T-helper 1 cell (primary cell): ENCODE measurements around the gene TMEM181.
"Not testable (repeated sequence)": the region's sequence is repeated elsewhere in the genome, so short reads cannot be mapped to it uniquely, and the experiment has no call there.

Experiments
- DNase-seq, 5 donors: peaks; one replicate each; pipeline ENCODE4 v3.0.0-alpha.2; 2012 to 2020
- total RNA-seq, 4 donors: gene quantifications; one replicate each; lab custom pipeline; 2026; lab: John Stamatoyannopoulos, UW

Gene TMEM181
- 51.1 to 75.0 (median 56.2) reads per million in 4 donors for total RNA-seq

GRCh38 chr6:158559895-158560835 lies at the start of gene TMEM181:
TMEM181 (plus strand) TSS chr6:158560091; CDS start chr6:158560225, 134 bp downstream.
- peak; percentile 69 to 90 (median 82) for DNase-seq

DNA sequence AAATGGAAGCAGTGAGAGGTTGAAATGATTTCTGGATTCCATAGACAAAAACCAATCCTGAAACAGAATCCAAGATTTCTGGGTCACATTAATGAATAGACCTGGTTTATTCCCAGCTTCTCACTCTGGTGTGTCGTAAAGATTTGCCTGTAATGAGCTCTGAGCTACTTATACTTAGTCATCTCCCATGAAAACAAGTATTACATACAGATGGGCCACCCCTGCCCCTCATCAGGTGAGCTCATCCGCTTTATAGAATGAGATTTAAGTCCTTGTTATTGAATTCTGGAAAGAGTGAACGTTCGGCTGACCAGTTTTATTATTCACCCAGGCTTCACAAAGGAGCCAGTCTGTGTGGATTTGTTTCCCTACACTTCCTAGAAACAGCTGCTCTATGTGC lies 47.1 kb upstream of the TMEM181 start:
- no peak for DNase-seq

DNA sequence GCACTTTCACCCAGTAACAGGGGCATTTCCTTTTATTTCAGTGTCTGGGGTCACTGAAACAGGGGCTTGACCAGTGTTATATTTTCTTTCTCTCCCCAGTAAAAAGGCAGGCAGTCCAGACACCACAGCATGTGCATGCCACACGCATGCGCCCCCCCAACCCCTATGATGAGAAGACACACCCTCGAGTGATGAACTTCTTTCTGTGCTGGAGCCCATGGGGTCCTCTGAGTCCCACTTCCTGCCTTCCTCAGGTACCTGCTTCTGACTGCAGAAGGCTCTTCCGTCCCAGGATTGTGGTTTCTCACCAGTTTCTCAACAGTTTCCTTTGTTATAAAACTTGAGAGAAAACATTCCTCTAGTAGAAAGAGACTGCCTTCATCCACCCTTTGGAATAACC lies 45.7 kb upstream of the TMEM181 start:
- DNase-seq: peak in 1 of 5 donors; percentile 13

GRCh38 chr6:158514991-158515390 lies 44.9 kb upstream of the TMEM181 start:
- DNase-seq: no peak

- DNase-seq: no peak
Measured at GRCh38 chr6:158516098-158516497, 43.8 kb upstream of the TMEM181 start.

DNA sequence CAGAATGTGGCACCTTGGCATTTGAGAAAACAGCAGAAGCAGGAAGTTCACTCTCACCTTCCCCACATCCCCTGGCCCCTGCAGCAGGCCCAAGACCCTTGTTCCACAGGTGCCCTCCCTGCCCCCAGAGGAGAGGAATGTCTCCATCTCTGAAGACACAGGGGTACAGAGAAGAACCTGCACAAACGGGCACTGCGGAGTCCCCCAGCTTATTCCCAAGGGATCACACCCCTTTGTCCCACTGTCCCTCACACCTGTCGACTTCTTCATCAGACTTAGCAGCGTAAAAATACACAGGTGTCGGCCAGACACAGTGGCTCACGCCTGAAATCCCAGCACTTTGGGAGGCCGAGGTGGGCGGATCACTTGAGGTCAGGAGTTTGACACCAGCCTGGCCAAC lies 42.9 kb upstream of the TMEM181 start:
- no peak for DNase-seq

- peak in 1 of 5 donors; percentile 9 for DNase-seq
Measured at GRCh38 chr6:158517581-158517980, 42.3 kb upstream of the TMEM181 start.

DNA sequence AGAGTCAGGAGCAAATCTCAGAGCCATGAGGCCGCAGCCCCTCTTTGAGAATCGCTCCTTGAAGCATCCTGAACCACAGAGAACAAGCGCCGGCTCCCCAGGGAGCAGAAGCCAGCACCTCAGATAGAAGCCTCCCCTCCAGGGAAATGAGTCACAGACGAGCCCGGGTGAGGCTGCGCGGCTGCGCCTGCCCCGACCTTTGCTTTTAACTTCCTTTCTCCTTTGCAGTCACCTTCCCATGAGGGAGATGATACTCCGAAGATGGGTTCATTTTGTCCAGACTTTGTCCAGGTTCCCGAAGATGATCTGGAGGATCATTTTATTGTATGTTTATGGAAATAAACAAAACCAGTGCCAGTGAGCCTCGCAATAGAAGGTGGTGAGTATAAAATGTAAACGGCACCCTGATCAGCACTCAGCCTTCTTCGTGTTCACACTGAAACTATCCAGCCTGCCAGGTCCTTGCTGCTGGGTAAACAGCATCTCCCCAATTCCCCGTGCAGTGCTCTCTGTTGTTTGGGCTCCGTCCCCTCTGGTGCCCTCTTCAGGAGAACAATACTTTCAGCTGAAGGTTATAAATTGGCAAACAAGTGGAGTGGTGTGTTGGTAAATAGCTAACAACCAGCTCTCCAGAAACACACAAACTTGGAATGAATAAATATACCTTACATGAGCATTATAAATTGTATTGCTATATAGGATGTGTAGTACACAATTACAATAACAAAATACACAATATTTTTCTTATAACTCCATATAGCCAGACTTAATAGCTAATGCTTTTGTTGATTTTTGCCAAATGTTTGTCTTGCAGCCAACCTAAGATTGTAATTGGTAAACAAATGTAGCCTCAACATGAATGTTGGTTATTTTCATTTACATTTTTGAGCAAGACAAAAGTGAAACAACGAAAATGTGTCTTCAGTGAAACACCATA lies 41.4 kb upstream of the TMEM181 start:
- DNase-seq: peak in 3 of 5 donors; percentile 21 to 78 (median 35)

DNA sequence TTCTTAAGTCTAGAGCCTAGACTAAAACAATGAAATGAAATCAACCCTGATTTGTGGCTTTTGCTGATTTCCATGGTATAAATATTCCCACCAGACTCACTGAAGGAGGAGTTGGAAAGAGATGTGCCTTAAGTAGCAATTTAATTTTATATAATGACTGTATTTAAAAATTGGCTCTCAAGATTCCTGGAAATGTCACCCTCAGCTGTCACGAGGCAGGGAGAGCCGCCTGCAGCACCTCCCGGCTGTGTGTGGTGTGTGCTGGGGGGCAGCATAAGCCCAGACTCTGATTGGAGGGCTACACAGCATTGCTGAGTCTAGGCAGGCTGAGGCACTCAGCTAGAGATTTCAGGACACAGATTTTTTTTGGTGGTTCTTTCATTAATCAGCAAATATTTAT lies 40.6 kb upstream of the TMEM181 start:
- no peak for DNase-seq

GRCh38 chr6:158519761-158520160 lies 40.1 kb upstream of the TMEM181 start:
- no peak for DNase-seq

GRCh38 chr6:158520975-158521374 lies 38.9 kb upstream of the TMEM181 start:
- not testable (repeated sequence) for DNase-seq

- DNase-seq: no peak
Measured at GRCh38 chr6:158521759-158522158, 38.1 kb upstream of the TMEM181 start.

DNA sequence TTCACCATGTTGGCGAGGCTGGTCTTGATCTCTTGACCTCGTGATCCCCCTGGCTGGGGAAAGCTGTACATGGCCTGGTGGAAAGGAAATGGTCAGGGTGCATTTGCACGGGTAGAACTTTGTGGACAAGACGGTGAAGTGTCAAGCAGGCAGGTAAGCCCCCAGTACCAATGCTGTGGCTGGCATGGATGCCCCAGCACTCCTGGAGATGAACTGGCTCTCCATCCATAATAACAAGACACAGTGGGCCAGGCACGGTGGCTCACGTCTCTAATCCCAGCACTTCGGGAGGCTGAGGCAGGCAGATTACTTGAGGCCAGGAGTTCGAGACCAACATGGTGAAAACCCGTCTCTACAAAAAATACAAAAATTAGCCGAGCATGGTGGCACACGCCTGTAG lies 37.3 kb upstream of the TMEM181 start:
- no peak for DNase-seq

DNA sequence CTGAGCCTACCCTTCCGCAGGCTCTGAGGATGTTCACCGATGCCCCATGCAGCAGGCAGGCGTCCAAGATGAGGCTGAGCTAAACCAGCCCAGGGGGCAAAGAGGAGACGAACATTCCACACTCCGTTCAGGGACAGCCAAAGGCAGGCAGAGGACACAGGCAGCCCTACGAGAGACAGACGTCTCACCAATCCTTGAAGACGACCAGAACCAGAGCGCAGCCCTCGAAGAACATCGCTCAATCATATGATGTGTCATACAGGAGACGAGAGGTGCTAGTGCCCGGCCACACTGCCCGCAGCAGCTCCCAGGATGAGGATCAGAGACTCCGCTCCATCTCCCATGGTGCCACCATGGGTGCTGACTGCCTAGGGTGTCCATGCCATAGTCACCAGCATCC lies 35.6 kb upstream of the TMEM181 start:
- DNase-seq: no peak

- not testable (repeated sequence) for DNase-seq
Measured at GRCh38 chr6:158527858-158528257, 32.0 kb upstream of the TMEM181 start.

DNA sequence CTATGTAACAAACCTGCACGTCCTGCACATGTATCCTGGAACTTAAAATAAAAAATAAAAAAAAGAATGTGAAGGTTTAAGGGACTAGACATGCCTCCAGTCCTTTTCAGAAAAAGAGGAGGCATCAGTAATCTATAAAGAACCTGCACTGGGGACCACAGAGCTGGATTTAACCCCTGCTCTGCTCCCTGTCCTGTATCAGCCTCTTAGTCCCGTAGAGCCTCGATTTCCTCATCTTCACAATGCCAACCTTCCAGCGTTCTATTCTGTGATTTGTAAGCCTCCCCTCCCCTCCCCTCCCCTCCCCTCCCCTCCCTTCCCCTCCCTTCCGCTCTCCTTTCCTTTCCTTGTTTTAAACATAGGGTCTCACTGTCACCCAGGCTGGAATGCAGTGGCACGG lies 31.1 kb upstream of the TMEM181 start:
- no peak for DNase-seq

GRCh38 chr6:158529629-158530028 lies 30.3 kb upstream of the TMEM181 start:
- no peak for DNase-seq

DNA sequence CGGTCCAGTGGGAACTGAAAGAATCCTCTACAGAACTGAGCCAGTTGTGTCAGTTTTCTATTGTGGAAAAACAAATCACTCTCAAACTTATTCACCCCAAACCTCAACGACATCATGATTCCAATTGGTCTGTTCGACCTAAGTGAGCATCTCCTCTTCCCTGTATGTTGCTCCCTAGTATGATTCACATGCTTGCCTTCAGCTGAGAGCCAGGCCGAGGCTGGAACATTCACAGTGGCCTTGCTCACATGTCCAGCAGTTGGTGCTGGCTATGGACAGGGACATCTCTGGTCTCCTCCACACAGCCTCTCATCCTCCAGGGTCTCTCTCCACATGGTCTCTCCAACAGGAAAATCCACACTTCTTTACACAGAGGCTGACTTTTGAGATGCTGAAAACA lies 28.3 kb upstream of the TMEM181 start:
- no peak for DNase-seq

DNA sequence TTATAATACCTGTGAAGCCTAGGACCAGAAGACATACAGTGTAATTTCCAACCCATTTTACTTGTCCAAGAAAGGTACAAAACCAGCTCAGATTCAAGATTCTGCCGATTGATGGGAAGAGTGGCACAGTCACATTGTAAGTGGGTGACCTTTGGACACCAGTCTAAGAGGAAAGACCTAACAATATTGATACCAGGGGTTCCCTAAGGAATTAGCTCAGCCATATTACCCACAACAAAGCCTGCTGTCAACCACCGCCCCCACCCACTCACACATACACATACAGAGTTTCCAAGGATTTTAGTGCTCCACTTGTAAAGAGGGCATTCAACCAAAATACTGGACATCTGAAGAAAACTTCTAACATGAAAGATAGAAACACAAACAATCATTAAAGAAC lies 27.9 kb upstream of the TMEM181 start:
- DNase-seq: no peak

DNA sequence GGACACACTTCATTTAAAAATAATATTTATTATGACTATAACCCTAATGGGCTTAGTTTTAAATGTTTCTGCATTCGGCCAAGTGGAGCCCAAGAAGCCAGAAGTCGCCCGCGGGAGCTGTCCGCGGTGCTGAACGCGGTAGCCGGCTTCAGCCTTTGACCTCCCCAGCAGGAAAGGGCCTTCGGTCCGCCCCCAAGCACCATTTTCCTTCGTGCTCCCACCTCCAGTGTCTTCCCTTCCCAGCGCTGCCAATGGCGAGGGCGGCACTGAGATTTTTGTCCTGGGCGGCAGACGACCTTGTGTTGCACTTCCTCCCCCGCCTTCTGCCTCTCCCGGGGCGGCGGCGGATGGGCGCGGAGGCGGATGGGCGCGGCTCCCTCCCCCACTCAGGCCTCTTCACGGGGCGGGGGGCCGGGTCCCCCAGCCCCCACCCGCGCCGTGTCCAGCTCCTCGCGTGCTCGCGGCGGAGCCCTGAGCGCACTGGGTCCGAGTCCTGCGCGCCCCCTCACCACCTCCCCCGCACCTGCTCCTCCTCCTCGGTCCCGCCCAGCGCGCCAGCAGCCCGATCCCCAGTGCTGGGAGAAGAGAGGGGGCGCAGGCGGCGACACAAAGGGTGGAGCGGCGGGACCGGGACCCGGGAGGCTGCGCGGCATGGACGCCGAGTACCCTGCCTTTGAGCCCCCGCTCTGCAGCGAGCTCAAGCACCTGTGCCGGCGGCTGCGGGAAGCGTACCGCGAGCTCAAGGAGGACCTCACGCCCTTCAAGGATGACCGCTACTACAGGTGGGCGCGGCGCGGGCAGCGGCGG lies 23.6 kb upstream of the TMEM181 start:
- peak; percentile 51 to 69 (median 63) for DNase-seq

DNA sequence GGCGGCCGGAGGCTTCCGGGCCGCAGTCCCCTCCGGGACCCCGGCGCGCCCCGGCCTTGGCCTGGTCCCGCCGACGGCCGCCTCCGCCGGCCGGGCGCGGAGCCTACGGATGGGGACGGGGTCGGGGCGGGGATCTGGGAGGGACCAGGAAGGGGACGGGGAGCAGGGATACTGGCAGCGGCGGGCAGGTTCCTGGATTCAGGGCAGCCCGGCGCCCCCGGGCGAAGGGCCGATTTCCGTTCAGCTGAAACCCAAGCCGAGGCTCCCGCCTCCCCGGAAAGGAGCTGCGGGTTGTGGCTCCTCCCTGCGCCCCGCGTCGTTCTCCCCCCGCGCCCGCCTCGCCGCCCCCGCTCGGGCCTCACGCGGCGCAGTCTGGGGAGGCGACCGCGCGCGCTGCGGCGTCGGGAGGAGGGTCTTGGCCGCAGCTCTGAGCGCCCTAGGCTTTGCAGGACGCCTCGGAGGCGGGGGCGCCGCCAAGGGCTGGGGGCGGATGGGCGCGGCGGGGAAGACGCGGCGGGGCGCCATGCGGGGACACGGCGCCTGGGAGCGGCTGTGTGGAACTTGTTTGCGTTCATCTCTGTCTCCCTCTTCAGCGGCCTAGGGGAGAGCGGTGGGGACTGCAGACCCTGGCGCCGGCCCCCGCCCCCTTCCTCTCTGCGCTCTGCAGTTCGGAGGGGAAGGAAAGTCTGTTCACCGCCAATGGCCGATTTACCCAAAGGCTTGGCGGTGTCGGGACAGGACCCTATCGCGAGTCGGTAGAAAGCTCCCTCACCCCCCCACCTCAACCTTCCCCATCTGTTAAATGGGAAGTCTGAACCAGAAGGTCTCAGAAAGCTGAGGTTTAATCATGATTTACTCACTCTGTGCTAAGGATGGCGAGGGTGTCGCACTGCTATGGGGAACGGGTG lies 22.7 kb upstream of the TMEM181 start:
- peak in 2 of 5 donors; percentile 8 to 40 for DNase-seq
